Epithelial cell of proximal tubule (primary cell): ENCODE results near the gene SUSD3. TPM values are rescaled to one million over a fixed set of nuclear protein-coding genes. Genes with fewer than 3 reads are reported as not detected.

Experiments
- DNase-seq: peaks from one replicate; pipeline ENCODE4 v3.0.0-alpha.2; 2011; ENCODE audit warnings: low read depth
- H3K4me3 ChIP-seq: 2 replicates; pipeline ENCODE4 v1.5.1; 2011; ENCODE audit warnings: low read depth, mild to moderate bottlenecking, low read length
- total RNA-seq: library from RNA; depleted of rRNA; stranded (reverse); fragments of >200 nt; gene quantifications from 2 replicates; pipeline ENCODE4 v1.2.3, GENCODE V29; 2015
- TF ChIP-seq, protein P1 (sequence below): conservative IDR thresholded peaks from 2 replicates; pipeline ENCODE4 v1.5.1; 2012; ENCODE audit warnings: low read depth, mild to moderate bottlenecking, low read length

Gene SUSD3
- total RNA-seq, 1 donor from 2014 or later, result 2.9 TPM

DNA sequence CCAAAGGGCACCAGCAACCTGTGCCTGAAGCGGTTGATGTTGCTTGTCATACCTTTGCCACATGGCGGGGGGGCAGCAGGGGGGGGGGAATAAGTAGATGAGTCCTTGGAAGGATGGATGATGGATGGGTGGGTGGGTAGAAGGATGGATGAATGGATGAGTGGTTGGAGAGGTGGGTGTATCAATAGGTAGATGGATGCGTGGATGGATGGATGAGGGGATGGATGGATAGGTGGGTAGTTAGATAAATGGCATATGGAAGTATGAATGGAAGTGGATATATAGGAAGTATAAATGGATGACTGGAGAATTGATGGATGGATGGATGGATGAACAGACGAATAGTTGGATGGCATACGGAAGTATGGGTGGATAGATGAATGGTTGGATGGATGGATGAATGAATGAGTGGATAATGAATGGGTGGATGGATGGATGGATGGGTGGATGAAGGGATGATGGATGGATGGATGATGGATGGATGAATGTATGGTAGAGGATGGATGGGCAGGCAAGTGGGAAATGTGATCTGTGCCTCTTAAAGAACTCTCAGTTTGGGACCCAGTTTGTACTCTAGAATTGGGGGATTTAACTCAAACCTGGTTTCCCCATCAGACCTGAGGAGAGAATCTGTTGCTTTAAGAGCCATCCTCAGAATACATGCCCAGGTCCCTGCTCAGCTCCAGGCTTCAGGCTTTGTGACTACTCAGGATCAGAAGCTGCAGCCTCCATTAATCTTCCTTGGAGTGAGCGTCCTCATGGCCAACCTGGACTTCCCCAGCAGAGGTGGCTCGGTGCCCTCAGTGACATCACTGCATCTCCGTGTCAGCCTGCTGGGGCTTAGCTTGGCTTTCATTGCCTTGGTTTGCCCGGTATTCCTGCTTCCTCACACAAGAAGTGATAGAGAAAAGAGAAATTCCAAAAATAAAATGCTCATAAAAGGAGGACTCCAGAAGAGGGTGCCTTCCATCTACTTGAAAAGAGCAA, 27.6 kb upstream of the SUSD3 start:
- H3K4me3 ChIP-seq, result no peak overlapping the region
- no peak for DNase-seq
- TF ChIP-seq, protein P1, sequence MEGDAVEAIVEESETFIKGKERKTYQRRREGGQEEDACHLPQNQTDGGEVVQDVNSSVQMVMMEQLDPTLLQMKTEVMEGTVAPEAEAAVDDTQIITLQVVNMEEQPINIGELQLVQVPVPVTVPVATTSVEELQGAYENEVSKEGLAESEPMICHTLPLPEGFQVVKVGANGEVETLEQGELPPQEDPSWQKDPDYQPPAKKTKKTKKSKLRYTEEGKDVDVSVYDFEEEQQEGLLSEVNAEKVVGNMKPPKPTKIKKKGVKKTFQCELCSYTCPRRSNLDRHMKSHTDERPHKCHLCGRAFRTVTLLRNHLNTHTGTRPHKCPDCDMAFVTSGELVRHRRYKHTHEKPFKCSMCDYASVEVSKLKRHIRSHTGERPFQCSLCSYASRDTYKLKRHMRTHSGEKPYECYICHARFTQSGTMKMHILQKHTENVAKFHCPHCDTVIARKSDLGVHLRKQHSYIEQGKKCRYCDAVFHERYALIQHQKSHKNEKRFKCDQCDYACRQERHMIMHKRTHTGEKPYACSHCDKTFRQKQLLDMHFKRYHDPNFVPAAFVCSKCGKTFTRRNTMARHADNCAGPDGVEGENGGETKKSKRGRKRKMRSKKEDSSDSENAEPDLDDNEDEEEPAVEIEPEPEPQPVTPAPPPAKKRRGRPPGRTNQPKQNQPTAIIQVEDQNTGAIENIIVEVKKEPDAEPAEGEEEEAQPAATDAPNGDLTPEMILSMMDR, result no peak

DNA sequence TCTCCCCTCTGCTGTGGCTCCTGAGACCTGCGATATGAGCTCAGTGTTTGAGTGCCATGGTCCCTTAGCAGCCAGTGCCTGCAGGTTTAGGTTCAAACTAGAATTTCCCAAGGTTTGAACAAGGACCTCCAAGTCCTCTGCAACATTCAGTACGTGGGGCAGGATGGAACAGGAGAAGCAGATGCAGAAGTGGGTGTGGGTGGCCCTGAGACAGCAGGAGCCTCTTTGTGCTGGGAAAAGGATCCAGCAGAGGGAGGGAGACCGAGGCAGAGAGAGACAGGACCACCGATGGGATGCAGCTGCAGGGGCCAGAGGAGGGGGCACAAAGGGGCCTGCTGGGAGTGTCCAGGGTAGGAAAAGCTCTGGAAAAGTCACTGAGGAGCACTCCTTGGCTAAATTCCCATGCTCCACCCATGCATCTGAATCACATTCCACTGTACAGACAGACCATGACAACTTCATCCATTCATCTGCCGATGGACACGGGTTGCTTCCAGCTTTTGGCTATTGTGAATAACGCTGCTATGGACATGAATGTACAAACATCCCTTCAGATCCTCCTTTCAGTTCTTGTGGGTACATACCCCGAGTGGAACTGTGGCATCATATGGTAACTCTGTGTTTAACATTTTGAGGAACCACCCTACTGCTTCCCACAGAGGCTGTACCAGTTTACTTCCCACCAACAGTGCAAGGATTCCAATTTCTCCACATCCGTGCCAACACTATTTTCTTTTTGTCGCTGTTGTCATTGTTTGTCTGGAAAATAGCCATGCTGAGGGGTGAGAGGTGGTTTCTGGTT, 26.7 kb upstream of the SUSD3 start:
- no peak overlapping the region for H3K4me3 ChIP-seq
- TF ChIP-seq, protein P1, result no peak
- DNase-seq, result no peak

DNA sequence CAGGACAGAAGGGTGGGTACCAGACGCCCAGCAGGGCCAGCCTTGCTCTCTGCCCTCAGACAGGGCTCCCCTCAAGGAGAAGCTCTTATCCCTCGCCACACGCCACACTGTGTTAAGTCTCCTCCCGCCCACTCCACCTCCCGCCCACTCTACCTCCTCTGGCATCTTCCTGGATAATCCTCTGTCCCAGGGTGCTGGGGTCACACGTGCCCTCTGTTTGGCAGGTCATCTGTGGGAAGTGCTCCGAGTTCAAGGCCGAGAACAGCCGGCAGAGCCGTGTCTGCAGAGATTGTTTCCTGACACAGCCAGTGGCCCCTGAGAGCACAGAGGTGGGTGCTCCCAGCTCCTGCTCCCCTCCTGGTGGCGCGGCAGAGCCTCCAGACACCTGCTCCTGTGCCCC, 26.0 kb upstream of the SUSD3 start:
- TF ChIP-seq, protein P1, result no peak
- no peak for DNase-seq
- no peak overlapping the region for H3K4me3 ChIP-seq

- no peak overlapping the region for H3K4me3 ChIP-seq
- TF ChIP-seq, protein P1, result no peak
These were observed 25.0 kb upstream of the SUSD3 start for GRCh38 chr9:93033531-93033930.

DNA sequence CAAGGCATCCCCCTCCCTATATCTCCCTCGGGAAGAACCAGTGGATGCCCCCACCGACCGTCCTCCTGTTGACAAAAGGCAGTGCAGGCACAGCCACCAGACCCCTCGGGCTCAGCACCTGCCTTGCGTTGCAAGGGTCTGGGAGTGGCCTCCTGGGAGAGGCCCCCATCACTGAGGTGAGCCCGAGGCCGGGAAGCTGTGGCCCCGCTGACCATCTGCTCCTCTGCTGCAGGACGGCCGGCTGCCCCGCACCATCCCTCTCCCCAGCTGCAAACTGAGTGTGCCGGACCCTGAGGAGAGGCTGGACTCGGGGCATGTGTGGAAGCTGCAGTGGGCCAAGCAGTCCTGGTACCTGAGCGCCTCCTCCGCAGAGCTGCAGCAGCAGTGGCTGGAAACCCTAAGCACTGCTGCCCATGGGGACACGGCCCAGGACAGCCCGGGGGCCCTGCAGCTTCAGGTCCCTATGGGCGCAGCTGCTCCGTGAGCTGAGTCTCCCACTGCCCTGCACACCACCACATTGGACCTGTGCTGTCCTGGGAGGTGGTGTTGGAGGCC, 23.3 kb upstream of the SUSD3 start:
- TF ChIP-seq, protein P1, result no peak
- DNase-seq, result no peak
- H3K4me3 ChIP-seq, result no peak overlapping the region

More at GRCh38 chr9:93033531-93033930, 25.0 kb upstream of the SUSD3 start:
- no peak for DNase-seq

- H3K4me3 ChIP-seq, result no peak overlapping the region
- DNase-seq, result no peak
- TF ChIP-seq, protein P1, result no peak
These were observed 22.6 kb upstream of the SUSD3 start for GRCh38 chr9:93035821-93036351.
